Measurements from ENCODE around the gene PBX1. TPM values are rescaled to one million over a fixed set of nuclear protein-coding genes. Genes with fewer than 3 reads are reported as not detected.
A peak's percentile ranks its signal among the peaks of the same experiment; 100 is the strongest.

The PBX1 gene
- total RNA-seq, 4 donors from 2014 or later = 89.6 to 138 (median 112) TPM

DNA sequence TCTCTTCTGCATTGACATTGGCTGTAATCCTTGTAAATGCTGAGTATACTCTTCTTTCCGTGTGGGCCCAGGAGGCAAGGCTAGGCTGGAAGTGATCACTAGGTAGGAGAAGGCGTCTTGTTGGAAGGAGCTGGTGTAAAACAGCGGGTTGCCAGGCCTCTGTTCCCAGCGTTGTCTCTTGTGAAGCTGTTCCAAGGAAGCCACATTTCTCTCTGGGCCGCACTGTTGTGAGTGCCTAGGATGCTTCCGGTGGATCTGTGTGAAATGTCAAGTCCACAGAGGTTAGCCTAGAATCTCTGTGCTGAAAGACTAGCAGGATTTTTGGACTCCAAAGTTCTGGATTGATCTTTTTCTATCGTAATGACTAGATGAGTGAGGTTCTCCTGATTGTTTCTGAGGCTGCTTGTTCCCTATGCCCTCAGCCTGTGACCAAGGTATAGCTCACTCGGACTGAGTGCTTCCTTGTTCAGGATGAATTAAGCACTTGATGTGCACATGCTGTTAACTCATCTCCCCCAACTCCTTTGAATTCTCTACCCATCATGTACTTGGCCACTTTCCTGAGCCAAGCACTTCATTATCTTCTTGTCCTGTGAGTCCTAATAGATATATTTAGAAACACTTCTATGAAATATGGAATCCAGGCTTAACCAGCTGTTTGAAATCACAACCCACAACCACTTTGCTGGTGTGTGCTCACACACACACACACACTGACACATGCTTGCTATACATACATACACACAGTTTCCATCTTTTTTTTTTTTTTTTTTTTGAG lies 63.3 kb downstream of the PBX1 start:
- WGBS = 56% methylated on average over 8 of the region's 8 CpGs
- peaks cover 53 to 98% (median 92%) of the 10 kb centered on the region in 4 donors for H3K4me1 ChIP-seq
- H3K27me3 ChIP-seq = no peaks in the 10 kb centered on the region
- H3K27ac ChIP-seq (replicated peaks in 1 of 4) = peak overlapping the region; percentile 51 to 75 (median 62)
- H3K4me3 ChIP-seq = no peak overlapping the region
- no peak for TF ChIP-seq POLR2A (IDR thresholded peaks at IDR 0.05; ENCODE audit: low read depth)
- TF ChIP-seq POLR2AphosphoS5 (IDR thresholded peaks at IDR 0.05) = no peak
- TF ChIP-seq EP300 (IDR thresholded peaks at IDR 0.05) = no peak
- TF ChIP-seq, protein P1, sequence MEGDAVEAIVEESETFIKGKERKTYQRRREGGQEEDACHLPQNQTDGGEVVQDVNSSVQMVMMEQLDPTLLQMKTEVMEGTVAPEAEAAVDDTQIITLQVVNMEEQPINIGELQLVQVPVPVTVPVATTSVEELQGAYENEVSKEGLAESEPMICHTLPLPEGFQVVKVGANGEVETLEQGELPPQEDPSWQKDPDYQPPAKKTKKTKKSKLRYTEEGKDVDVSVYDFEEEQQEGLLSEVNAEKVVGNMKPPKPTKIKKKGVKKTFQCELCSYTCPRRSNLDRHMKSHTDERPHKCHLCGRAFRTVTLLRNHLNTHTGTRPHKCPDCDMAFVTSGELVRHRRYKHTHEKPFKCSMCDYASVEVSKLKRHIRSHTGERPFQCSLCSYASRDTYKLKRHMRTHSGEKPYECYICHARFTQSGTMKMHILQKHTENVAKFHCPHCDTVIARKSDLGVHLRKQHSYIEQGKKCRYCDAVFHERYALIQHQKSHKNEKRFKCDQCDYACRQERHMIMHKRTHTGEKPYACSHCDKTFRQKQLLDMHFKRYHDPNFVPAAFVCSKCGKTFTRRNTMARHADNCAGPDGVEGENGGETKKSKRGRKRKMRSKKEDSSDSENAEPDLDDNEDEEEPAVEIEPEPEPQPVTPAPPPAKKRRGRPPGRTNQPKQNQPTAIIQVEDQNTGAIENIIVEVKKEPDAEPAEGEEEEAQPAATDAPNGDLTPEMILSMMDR (IDR thresholded peaks at IDR 0.05) = no peak
- no peaks in the 10 kb centered on the region for H3K36me3 ChIP-seq
- DNase-seq (ENCODE audit: extremely low spot score) = no peak
- intact Hi-C loops (cut with DNase I) = loop anchor here (5.0 kb wide), 1 partner anchor 160 kb away; no protein-coding TSS in a partner anchor
- no peaks in the 10 kb centered on the region for H3K9me3 ChIP-seq

DNA sequence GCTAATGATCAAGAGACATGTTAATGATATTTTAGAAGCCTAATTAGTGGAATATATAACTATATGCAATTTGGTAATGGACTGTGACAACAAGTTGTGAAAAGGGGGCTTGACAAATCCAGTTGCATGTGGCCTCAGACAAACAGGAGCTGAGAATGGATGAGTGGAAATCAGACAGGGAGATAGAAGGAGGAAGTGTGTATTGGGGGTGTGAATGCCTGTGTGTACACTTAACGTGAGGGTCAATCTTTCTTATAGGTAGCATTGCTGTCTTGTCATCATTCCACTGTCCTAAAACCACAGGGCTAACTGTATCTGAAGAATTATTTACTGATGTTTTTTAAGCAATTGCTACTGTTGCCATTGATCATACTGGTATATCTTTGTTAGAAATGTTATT lies 64.8 kb downstream of the PBX1 start:
- no peak for TF ChIP-seq POLR2AphosphoS5 (IDR thresholded peaks at IDR 0.05)
- TF ChIP-seq EP300 (IDR thresholded peaks at IDR 0.05) = no peak
- no peak for TF ChIP-seq POLR2A (IDR thresholded peaks at IDR 0.05; ENCODE audit: low read depth)
- TF ChIP-seq, protein P1 (IDR thresholded peaks at IDR 0.05) = no peak
- H3K4me3 ChIP-seq = no peak overlapping the region
- WGBS = 54% methylated on average over 1 of the region's 1 CpG
- peak overlapping the region in 3 of 4 donors; percentile 53 to 75 (median 71) for H3K27ac ChIP-seq (replicated peaks in 1 of 4)
- intact Hi-C loops (cut with DNase I) = loop anchor here (5.0 kb wide), 1 partner anchor 158 kb away; no protein-coding TSS in a partner anchor
- no peak for DNase-seq (ENCODE audit: extremely low spot score)
- H3K4me1 ChIP-seq = peaks cover 46 to 96% (median 87%) of the 10 kb centered on the region in 4 donors
- H3K36me3 ChIP-seq = no peaks in the 10 kb centered on the region
- no peaks in the 10 kb centered on the region for H3K9me3 ChIP-seq
- H3K27me3 ChIP-seq = no peaks in the 10 kb centered on the region

DNA sequence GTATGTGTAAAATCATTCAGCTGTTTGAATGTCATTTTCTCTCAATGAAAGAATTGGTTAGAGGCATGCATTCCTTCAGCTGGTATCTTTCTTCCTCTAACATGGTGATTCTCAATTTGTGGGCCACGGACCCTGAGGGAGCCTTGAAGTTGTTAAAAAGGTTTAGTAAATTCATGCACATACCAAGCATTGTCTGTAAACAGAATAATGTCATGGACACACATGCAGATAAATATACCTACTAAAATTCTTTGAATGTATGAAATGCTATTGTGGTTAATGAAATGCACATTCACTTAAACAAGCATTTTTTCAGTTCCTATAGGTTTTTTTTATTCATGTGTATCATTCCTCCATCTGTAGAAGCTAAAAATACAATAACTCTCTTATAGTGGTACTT lies 65.4 kb downstream of the PBX1 start:
- peaks cover 40 to 96% (median 87%) of the 10 kb centered on the region in 4 donors for H3K4me1 ChIP-seq
- no peaks in the 10 kb centered on the region for H3K9me3 ChIP-seq
- 80% methylated on average over 1 of the region's 1 CpG for WGBS
- TF ChIP-seq POLR2A (IDR thresholded peaks at IDR 0.05; ENCODE audit: low read depth) (no peak), EP300 (IDR thresholded peaks at IDR 0.05) (no peak), POLR2AphosphoS5 (IDR thresholded peaks at IDR 0.05) (no peak)
- TF ChIP-seq, protein P1 (IDR thresholded peaks at IDR 0.05) = no peak
- no peaks in the 10 kb centered on the region for H3K27me3 ChIP-seq
- no peaks in the 10 kb centered on the region for H3K36me3 ChIP-seq
- H3K4me3 ChIP-seq = no peak overlapping the region
- no peak for DNase-seq (ENCODE audit: extremely low spot score)
- peak overlapping the region in 2 of 4 donors; percentile 71 to 75 for H3K27ac ChIP-seq (replicated peaks in 1 of 4)
- intact Hi-C loops (cut with DNase I) = loop anchor here (5.0 kb wide), 1 partner anchor 158 kb away; no protein-coding TSS in a partner anchor

DNA sequence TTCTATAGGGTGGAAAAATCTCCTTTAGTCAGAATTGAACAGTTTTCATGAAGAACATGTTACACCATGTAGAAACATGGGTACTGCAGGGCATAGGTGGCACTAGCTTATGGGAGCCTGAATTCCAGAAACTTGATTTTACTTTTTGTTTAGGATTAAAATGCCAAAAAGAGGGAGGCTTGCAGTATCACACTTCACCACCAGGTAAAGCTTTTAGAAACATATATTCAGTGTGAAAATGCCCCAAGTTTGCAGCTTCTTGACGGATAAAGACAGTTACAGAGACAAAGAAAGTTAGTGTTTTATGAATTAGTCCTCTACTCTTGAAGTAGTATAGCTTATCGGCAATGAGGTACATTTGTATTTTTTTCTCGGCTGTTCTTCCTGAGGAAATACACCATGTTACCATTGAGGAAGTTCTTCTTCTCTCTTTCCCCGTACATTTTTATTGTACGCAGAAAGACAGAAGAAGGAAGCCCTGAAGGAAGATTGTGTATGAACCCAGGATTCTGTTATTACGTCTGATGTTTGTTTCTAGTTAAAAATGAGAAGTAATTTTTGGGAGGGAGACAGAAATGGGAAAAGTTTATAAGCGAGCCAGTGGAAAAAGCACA lies 66.1 kb downstream of the PBX1 start:
- intact Hi-C loops (cut with DNase I) = no loop called here
- H3K4me3 ChIP-seq = peak overlapping the region in 2 of 4 donors; percentile 5 to 9
- no peaks in the 10 kb centered on the region for H3K36me3 ChIP-seq
- peaks cover 36 to 96% (median 87%) of the 10 kb centered on the region in 4 donors for H3K4me1 ChIP-seq
- 42% methylated on average over 7 of the region's 7 CpGs for WGBS
- H3K9me3 ChIP-seq = no peaks in the 10 kb centered on the region
- peak overlapping the region in 3 of 4 donors; percentile 33 to 75 (median 71) for H3K27ac ChIP-seq (replicated peaks in 1 of 4)
- H3K27me3 ChIP-seq = no peaks in the 10 kb centered on the region
- DNase-seq (ENCODE audit: extremely low spot score) = no peak
- TF ChIP-seq, protein P1 (IDR thresholded peaks at IDR 0.05) = peak; percentile 39 to 66 (median 49)
- TF ChIP-seq POLR2AphosphoS5 (IDR thresholded peaks at IDR 0.05) = no peak
